Thyroid gland (tissue), 4 donors: ENCODE data around the gene LIF. TPM values are rescaled to one million over a fixed set of nuclear protein-coding genes. Genes with fewer than 3 reads are reported as not detected.
"Not testable (repeated sequence)": the region's sequence is repeated elsewhere in the genome, so short reads cannot be mapped to it uniquely, and the experiment has no call there.

Source experiments
- DNase-seq, 2 donors: peaks; one replicate each; pipeline ENCODE4 v3.0.0-alpha.2; 2019
- H3K27ac ChIP-seq, 3 donors: fragments of 200-600 bp; sonication (generic); 1 replicate in 2 of 3; 2 replicates in 1 of 3; pipeline ENCODE4 v1.5.1; 2016 to 2019; ENCODE audit warnings: mild to moderate bottlenecking in 1 of 3, moderate library complexity in 1 of 3
- H3K27me3 ChIP-seq: fragments of 200-600 bp; sonication (generic); one replicate; pipeline ENCODE4 v1.5.1; 2019
- H3K36me3 ChIP-seq, 2 donors: fragments of 200-600 bp; sonication (generic); one replicate each; pipeline ENCODE4 v1.5.1; 2016 to 2019
- H3K4me1 ChIP-seq, 2 donors: fragments of 200-600 bp; sonication (generic); one replicate each; pipeline ENCODE4 v1.5.1; 2017 to 2019
- H3K4me3 ChIP-seq, 3 donors: fragments of 200-600 bp; sonication (generic); replicated peaks in 1 of 3; 1 replicate in 2 of 3; 2 replicates in 1 of 3; pipeline ENCODE4 v1.5.1; 2016; ENCODE audit warnings: mild to moderate bottlenecking in 1 of 3
- H3K9me3 ChIP-seq: fragments of 200-600 bp; sonication (generic); one replicate; pipeline ENCODE4 v1.5.1; 2017
- POLR2A ChIP-seq, 2 donors: fragments of 450-650 bp; IDR thresholded peaks; one replicate each; pipeline ENCODE4 v1.6.1; 2017; ENCODE audit warnings: antibody characterized with exemption in 2 of 2, mild to moderate bottlenecking in 2 of 2, moderate library complexity in 1 of 2
- WGBS, 2 donors: methylation state at CpG; one replicate each; pipeline ENCODE4 v1.1.5; 2017; 5-methylcytosine and 5-hydroxymethylcytosine counted together
- intact Hi-C: fragments of 100-400 bp; cut with DNase I; formaldehyde crosslinking; loops from one replicate; pipeline ENCODE4 v1.15.1; 2023
- total RNA-seq, 4 donors: library from RNA; depleted of rRNA; stranded (reverse); fragments of >200 nt; gene quantifications; one replicate each; pipeline ENCODE4 v1.2.3, GENCODE V29; 2016
- TF ChIP-seq, protein P1 (sequence below), 6 experiments: fragments of 200-600 bp in 3 of 6; fragments of 450-650 bp in 3 of 6; sonication (generic) in 3 of 6; IDR thresholded peaks; one replicate each; pipeline ENCODE4 v1.5.1; 2016 to 2019; ENCODE audit warnings: antibody characterized with exemption in 6 of 6, mild to moderate bottlenecking in 2 of 6, inconsistent platforms in 1 of 6, moderate library complexity in 1 of 6

Gene LIF
- total RNA-seq, 4 donors from 2014 or later: 0.89 to 2.6 (median 2.2) TPM

DNA sequence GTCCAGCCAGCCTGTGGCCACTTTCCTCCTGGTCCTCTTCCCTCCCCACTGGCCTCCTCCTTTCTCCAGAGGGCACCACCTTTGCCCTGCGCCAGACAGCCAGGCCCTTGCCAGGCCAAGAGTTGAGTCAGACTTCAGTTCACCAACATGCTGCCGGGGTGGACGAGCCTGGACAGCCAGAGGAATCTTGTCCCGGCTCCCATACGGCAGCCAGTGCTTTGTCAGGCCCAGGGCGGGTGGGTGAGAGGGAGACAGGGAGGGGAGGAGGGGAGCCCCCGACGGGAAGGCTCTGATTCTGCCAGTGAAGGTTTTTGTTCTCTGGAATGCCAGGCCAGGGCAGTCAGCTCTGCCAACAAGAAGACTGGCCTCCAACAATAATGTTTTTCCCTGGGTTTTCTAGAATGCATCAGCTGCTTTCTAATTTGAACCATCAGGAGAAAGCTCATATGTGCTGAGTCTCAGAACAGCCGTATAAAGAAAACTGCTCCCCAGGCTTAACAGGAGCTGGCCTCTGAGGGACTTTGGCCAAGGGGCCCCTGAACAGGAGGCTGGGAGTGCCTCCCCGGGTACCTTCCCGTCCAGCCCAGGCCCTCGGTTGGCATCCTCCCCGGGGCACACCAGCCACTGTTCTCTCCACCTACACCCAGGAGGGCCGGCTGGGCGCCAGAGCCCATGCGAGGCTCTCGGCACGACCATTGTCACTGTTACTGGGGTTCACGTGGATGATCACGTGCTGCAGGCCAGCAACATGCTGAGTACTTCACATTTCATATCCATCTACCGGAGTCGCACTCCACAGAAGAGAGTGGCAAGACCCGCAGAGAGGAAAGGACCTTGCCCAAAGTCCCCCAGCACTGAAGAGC is 28.6 kb downstream of the LIF start:
- H3K4me3 ChIP-seq: no peak overlapping the region
- peak in 1 of 2 donors; percentile 19 for DNase-seq
- 69 to 80% methylated on average over 12 to 22 of the region's 23 CpGs for WGBS, 2 donors
- no peak for TF ChIP-seq POLR2A (IDR thresholded peaks at IDR 0.05)
- TF ChIP-seq, protein P1, sequence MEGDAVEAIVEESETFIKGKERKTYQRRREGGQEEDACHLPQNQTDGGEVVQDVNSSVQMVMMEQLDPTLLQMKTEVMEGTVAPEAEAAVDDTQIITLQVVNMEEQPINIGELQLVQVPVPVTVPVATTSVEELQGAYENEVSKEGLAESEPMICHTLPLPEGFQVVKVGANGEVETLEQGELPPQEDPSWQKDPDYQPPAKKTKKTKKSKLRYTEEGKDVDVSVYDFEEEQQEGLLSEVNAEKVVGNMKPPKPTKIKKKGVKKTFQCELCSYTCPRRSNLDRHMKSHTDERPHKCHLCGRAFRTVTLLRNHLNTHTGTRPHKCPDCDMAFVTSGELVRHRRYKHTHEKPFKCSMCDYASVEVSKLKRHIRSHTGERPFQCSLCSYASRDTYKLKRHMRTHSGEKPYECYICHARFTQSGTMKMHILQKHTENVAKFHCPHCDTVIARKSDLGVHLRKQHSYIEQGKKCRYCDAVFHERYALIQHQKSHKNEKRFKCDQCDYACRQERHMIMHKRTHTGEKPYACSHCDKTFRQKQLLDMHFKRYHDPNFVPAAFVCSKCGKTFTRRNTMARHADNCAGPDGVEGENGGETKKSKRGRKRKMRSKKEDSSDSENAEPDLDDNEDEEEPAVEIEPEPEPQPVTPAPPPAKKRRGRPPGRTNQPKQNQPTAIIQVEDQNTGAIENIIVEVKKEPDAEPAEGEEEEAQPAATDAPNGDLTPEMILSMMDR (IDR thresholded peaks at IDR 0.05): no peak
- H3K9me3 ChIP-seq: no peaks in the 10 kb centered on the region
- no peak overlapping the region for H3K27ac ChIP-seq
- intact Hi-C loops: no loop called here
- peaks cover 1 to 11% of the 10 kb centered on the region in 2 donors for H3K4me1 ChIP-seq
- H3K36me3 ChIP-seq: no peaks in the 10 kb centered on the region
- no peaks in the 10 kb centered on the region for H3K27me3 ChIP-seq

GRCh38 chr22:30216710-30217109 is 29.8 kb downstream of the LIF start:
- 93 to 94% methylated on average over 10 of the region's 10 CpGs for WGBS, 2 donors
- Histone ChIP-seq H3K4me3 (no peak overlapping the region), H3K27me3 (no peaks in the 10 kb centered on the region), H3K27ac (no peak overlapping the region), H3K4me1 (peaks cover 9 to 21% of the 10 kb centered on the region in 2 donors), H3K9me3 (no peaks in the 10 kb centered on the region), H3K36me3 (no peaks in the 10 kb centered on the region)
- no peak for TF ChIP-seq POLR2A (IDR thresholded peaks at IDR 0.05)
- TF ChIP-seq, protein P1 (IDR thresholded peaks at IDR 0.05): no peak
- intact Hi-C loops: no loop called here
- no peak for DNase-seq

DNA sequence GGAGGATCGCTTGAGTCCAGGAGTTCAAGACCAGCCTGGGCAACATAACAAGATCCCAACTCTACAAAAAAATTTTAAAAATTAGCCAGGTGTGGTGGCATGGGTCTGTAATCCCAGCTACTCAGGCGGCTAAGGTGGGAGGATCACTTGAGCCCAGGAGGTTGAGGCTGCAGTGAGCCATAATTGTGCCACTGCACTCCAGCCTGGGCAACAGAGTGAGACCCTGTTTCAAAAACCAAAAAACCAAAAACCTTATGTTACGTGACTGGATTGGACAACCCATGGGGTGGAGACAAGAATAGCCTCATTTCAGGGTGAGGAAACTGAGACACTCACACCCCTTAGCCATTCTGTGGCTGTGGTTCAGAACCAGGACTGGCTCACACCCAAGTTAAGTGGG is 30.3 kb downstream of the LIF start:
- H3K27ac ChIP-seq, DNase-seq, H3K36me3 ChIP-seq, intact Hi-C loops, H3K4me3 ChIP-seq, H3K27me3 ChIP-seq, H3K9me3 ChIP-seq: not testable (repeated sequence)
- peaks cover 9 to 21% of the 10 kb centered on the region in 2 donors for H3K4me1 ChIP-seq
- 88 to 98% methylated on average over 3 of the region's 3 CpGs for WGBS, 2 donors

DNA sequence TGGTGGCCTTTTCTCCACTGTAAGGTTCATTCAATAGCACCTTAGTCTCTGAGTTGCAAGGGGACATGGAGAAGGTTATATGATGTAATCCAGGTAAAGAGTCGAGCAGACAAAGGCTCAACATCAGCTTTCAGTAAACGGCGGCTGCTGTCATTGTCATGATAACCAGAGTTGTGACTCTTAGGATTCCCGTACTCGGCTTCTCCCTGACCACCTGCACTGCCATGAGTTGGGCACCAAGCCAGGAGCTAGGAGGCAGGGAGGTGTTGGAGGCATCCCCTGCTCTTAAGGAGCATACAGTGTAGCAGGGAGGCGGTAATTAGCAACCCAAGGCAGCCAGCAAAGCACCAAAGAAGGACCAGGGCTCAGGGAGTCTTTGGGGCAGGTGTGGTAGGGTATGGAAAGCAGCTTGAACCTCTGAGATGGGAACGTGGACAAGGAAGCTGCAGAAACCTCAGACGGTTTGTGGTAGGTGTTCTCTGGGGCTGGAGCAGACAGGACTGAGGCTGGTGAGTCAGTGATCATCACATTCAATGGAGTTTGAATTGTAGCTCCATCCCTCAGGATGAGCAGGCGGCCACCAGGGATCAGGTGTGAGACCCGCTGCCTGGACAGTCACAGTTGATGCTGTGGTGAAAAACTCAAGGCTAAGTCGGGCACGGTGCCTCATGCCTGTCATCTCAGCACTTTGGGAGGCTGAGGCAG is 31.7 kb downstream of the LIF start:
- 56 to 64% methylated on average over 10 to 12 of the region's 12 CpGs for WGBS, 2 donors
- peak; percentile 15 to 20 for DNase-seq
- Histone ChIP-seq H3K4me1 (peaks cover 9 to 21% of the 10 kb centered on the region in 2 donors), H3K36me3 (no peaks in the 10 kb centered on the region), H3K9me3 (no peaks in the 10 kb centered on the region), H3K27ac (no peak overlapping the region), H3K27me3 (no peaks in the 10 kb centered on the region), H3K4me3 (no peak overlapping the region)
- intact Hi-C loops: no loop called here
- TF ChIP-seq POLR2A (IDR thresholded peaks at IDR 0.05): no peak
- TF ChIP-seq, protein P1 (IDR thresholded peaks at IDR 0.05): no peak

- Histone ChIP-seq H3K27me3 (no peaks in the 10 kb centered on the region), H3K4me1 (peaks cover 9 to 21% of the 10 kb centered on the region in 2 donors), H3K36me3 (no peaks in the 10 kb centered on the region), H3K27ac (peak overlapping the region in 2 of 3 donors; percentile 62), H3K4me3 (no peak overlapping the region), H3K9me3 (no peaks in the 10 kb centered on the region)
- intact Hi-C loops: no loop called here
- DNase-seq: peak; percentile 21 to 32
- 68 to 79% methylated on average over 8 of the region's 8 CpGs for WGBS, 2 donors
- TF ChIP-seq, protein P1 (IDR thresholded peaks at IDR 0.05): no peak
- TF ChIP-seq POLR2A (IDR thresholded peaks at IDR 0.05): no peak
Observed at GRCh38 chr22:30212996-30213441, 33.5 kb downstream of the LIF start.
